ENCODE results near the gene CASP14.
"Not testable (repeated sequence)": the region's sequence is repeated elsewhere in the genome, so short reads cannot be mapped to it uniquely, and the experiment has no call there.

The CASP14 gene

GRCh38 chr19:15048885-15049541, at the start of gene CASP14:
Gene CASP14 (plus strand): TSS chr19:15049480. CDS start chr19:15052252, 2,772 bp downstream.
- no peak for DNase-seq

- DNase-seq: no peak
Observed at GRCh38 chr19:15008308-15008707, 41.0 kb upstream of the CASP14 start.

- DNase-seq: no peak
Observed at GRCh38 chr19:15010501-15011300, 38.6 kb upstream of the CASP14 start.

GRCh38 chr19:15014579-15014978, 34.7 kb upstream of the CASP14 start:
- no peak for DNase-seq

GRCh38 chr19:15015946-15016542, 33.2 kb upstream of the CASP14 start:
- no peak for DNase-seq

- not testable (repeated sequence) for DNase-seq
Observed at GRCh38 chr19:15018836-15019235, 30.4 kb upstream of the CASP14 start.

- DNase-seq: no peak
Observed at GRCh38 chr19:15021286-15022007, 27.8 kb upstream of the CASP14 start.

- DNase-seq: no peak
Observed at GRCh38 chr19:15022752-15023151, 26.5 kb upstream of the CASP14 start.

- DNase-seq: no peak
Observed at GRCh38 chr19:15025217-15025616, 24.1 kb upstream of the CASP14 start.

GRCh38 chr19:15028490-15028889, 20.8 kb upstream of the CASP14 start:
- no peak for DNase-seq

- DNase-seq: no peak
Observed at GRCh38 chr19:15031675-15032074, 17.6 kb upstream of the CASP14 start.

- DNase-seq: no peak
Observed at GRCh38 chr19:15035795-15036311, 13.4 kb upstream of the CASP14 start.

GRCh38 chr19:15037586-15037985, 11.7 kb upstream of the CASP14 start:
- no peak for DNase-seq

GRCh38 chr19:15038294-15038693, 11.0 kb upstream of the CASP14 start:
- no peak for DNase-seq

GRCh38 chr19:15042003-15042402, 7.3 kb upstream of the CASP14 start:
- no peak for DNase-seq

- no peak for DNase-seq
Observed at GRCh38 chr19:15042826-15043225, 6.5 kb upstream of the CASP14 start.

- DNase-seq: no peak
Observed at GRCh38 chr19:15045506-15045905, 3.8 kb upstream of the CASP14 start.

- DNase-seq: no peak
Observed at GRCh38 chr19:15047680-15048079, 1.6 kb upstream of the CASP14 start.

- DNase-seq: no peak
Observed at GRCh38 chr19:15048128-15048527, 1.2 kb upstream of the CASP14 start.

GRCh38 chr19:15050639-15051038, 1.4 kb downstream of the CASP14 start:
- no peak for DNase-seq

- no peak for DNase-seq
Observed at GRCh38 chr19:15062036-15062435, 12.8 kb downstream of the CASP14 start.

- DNase-seq: not testable (repeated sequence)
Observed at GRCh38 chr19:15070386-15070785, 21.1 kb downstream of the CASP14 start.
